Measurements from ENCODE around the gene OTX1.

DNA sequence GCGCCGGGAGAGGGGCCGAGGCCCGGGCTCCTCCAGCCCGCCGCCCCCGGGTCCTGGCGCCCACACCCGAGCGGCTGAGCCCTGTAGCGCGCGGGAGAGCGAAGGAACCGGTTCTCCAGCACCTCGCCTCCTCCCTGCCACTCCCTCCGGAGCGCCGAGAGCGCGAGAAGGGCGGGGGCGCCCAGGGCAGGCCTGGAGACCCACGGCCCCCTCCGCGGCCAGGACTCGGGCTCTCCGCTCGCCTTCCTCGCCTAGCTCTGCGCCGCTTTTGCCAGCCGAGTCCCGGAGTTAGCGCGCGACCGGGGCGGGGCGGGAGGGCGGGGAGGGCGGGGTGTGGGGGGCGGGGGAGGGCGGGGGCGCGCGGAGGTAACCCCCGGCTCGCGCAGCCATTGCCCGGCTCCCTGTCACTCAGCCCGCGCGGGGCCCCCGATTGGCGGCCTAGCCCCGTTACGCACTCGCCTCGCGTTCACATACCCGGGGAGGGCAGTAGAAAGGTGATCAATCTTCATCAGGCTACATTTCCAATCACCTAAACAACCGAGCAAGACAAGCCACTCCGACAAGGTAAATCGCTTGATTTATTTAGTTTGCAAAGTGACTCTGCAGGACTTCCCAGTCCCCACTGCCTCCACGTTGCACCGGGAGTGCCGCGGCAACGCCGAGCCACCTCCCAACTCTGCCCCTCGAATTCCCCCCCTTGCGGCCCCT, at the start of gene OTX1:
- TF ChIP-seq, protein P1, sequence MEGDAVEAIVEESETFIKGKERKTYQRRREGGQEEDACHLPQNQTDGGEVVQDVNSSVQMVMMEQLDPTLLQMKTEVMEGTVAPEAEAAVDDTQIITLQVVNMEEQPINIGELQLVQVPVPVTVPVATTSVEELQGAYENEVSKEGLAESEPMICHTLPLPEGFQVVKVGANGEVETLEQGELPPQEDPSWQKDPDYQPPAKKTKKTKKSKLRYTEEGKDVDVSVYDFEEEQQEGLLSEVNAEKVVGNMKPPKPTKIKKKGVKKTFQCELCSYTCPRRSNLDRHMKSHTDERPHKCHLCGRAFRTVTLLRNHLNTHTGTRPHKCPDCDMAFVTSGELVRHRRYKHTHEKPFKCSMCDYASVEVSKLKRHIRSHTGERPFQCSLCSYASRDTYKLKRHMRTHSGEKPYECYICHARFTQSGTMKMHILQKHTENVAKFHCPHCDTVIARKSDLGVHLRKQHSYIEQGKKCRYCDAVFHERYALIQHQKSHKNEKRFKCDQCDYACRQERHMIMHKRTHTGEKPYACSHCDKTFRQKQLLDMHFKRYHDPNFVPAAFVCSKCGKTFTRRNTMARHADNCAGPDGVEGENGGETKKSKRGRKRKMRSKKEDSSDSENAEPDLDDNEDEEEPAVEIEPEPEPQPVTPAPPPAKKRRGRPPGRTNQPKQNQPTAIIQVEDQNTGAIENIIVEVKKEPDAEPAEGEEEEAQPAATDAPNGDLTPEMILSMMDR (IDR thresholded peaks at IDR 0.05; ENCODE audit: poor library complexity, severe bottlenecking), result no peak
- no peak for TF ChIP-seq EP300 (conservative IDR thresholded peaks at IDR 0.05; ENCODE audit: poor library complexity, severe bottlenecking)
- TF ChIP-seq POLR2AphosphoS5 (IDR thresholded peaks at IDR 0.05), result no peak
- no peak for TF ChIP-seq EZH2 (IDR thresholded peaks at IDR 0.05; ENCODE audit: borderline replicate concordance, insufficient read depth, low read length, poor library complexity, severe bottlenecking)
- TF ChIP-seq RAD21 (conservative IDR thresholded peaks at IDR 0.05), result no peak
- no peak for TF ChIP-seq MXI1 (conservative IDR thresholded peaks at IDR 0.05; ENCODE audit: poor library complexity, severe bottlenecking)
- TF ChIP-seq, protein P2, sequence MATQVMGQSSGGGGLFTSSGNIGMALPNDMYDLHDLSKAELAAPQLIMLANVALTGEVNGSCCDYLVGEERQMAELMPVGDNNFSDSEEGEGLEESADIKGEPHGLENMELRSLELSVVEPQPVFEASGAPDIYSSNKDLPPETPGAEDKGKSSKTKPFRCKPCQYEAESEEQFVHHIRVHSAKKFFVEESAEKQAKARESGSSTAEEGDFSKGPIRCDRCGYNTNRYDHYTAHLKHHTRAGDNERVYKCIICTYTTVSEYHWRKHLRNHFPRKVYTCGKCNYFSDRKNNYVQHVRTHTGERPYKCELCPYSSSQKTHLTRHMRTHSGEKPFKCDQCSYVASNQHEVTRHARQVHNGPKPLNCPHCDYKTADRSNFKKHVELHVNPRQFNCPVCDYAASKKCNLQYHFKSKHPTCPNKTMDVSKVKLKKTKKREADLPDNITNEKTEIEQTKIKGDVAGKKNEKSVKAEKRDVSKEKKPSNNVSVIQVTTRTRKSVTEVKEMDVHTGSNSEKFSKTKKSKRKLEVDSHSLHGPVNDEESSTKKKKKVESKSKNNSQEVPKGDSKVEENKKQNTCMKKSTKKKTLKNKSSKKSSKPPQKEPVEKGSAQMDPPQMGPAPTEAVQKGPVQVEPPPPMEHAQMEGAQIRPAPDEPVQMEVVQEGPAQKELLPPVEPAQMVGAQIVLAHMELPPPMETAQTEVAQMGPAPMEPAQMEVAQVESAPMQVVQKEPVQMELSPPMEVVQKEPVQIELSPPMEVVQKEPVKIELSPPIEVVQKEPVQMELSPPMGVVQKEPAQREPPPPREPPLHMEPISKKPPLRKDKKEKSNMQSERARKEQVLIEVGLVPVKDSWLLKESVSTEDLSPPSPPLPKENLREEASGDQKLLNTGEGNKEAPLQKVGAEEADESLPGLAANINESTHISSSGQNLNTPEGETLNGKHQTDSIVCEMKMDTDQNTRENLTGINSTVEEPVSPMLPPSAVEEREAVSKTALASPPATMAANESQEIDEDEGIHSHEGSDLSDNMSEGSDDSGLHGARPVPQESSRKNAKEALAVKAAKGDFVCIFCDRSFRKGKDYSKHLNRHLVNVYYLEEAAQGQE (IDR thresholded peaks at IDR 0.05; ENCODE audit: borderline replicate concordance), result no peak
